Measurements from ENCODE around the gene AMIGO3. TPM values are rescaled to one million over a fixed set of nuclear protein-coding genes. Genes with fewer than 3 reads are reported as not detected.

AMIGO3 gene
- total RNA-seq, 1 experiment from 2014 or later, result 0.32 TPM

GRCh38 chr3:49761661-49762060 is 42.2 kb upstream of the AMIGO3 start:
- Histone ChIP-seq H3K27ac (ENCODE audit: low read depth, low read length) (no peak overlapping the region), H3K4me2 (ENCODE audit: low read length) (no peak overlapping the region), H3K4me1 (ENCODE audit: control insufficient read depth in 1 of 2, insufficient read depth in 2 of 2, low read length in 2 of 2) (no peaks in the 10 kb centered on the region), H4K20me1 (ENCODE audit: insufficient read depth) (peaks cover 4% of the 10 kb centered on the region), H3K27me3 (ENCODE audit: insufficient read depth, low read length) (no peaks in the 10 kb centered on the region), H3K4me3 (replicated peaks in 1 of 2; ENCODE audit: low read depth in 1 of 2, low read length in 2 of 2) (no peak overlapping the region), H3K36me3 (ENCODE audit: control insufficient read depth in 1 of 2, insufficient read depth in 2 of 2, low read length in 2 of 2) (no peaks in the 10 kb centered on the region), H3K9me2 (ENCODE audit: insufficient read depth) (no peaks in the 10 kb centered on the region), H3K79me2 (ENCODE audit: insufficient read depth, low read length) (peaks cover 69% of the 10 kb centered on the region), H3K9me3 (ENCODE audit: control insufficient read depth in 1 of 2, insufficient read depth in 1 of 2, low read depth in 1 of 2, low read length in 2 of 2) (no peaks in the 10 kb centered on the region), H2AFZ (ENCODE audit: low read depth, low read length, poor library complexity, severe bottlenecking) (no peak overlapping the region), H3K9ac (ENCODE audit: low read length) (no peak overlapping the region)
- BruUV-seq (replicated peaks), result no TSS peak
- ChIA-PET RAD21 (ENCODE audit: low non-redundant PET in 1 of 2, low total read pairs in 2 of 2, uncharacterized antibody in 2 of 2, unreplicated experiment in 2 of 2) (no interaction called here), CTCF (no interaction called here), POLR2A (no interaction called here)
- intact Hi-C loops (cut with micrococcal nuclease), result no loop called here
- no peak for TF ChIP-seq EZH2phosphoT487 (IDR thresholded peaks at IDR 0.05; ENCODE audit: borderline replicate concordance)
- no peak for TF ChIP-seq JUND (IDR thresholded peaks at IDR 0.05)
- TF ChIP-seq SIN3A (IDR thresholded peaks at IDR 0.05; ENCODE audit: low read depth), result no peak
- TF ChIP-seq CBX3 (IDR thresholded peaks at IDR 0.05; ENCODE audit: low read depth), result no peak
- TF ChIP-seq TCF7L2 (IDR thresholded peaks at IDR 0.05; ENCODE audit: borderline replicate concordance, extremely low read depth, insufficient read depth, insufficient read length), result no peak
- TF ChIP-seq CEBPB (IDR thresholded peaks at IDR 0.05; ENCODE audit: low read depth), result no peak
- no peak for TF ChIP-seq EZH2 (IDR thresholded peaks at IDR 0.05)
- TF ChIP-seq, protein P1, sequence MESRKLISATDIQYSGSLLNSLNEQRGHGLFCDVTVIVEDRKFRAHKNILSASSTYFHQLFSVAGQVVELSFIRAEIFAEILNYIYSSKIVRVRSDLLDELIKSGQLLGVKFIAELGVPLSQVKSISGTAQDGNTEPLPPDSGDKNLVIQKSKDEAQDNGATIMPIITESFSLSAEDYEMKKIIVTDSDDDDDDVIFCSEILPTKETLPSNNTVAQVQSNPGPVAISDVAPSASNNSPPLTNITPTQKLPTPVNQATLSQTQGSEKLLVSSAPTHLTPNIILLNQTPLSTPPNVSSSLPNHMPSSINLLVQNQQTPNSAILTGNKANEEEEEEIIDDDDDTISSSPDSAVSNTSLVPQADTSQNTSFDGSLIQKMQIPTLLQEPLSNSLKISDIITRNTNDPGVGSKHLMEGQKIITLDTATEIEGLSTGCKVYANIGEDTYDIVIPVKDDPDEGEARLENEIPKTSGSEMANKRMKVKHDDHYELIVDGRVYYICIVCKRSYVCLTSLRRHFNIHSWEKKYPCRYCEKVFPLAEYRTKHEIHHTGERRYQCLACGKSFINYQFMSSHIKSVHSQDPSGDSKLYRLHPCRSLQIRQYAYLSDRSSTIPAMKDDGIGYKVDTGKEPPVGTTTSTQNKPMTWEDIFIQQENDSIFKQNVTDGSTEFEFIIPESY (IDR thresholded peaks at IDR 0.05; ENCODE audit: extremely low read depth, insufficient replicate concordance, low read length), result no peak
- TF ChIP-seq REST (IDR thresholded peaks at IDR 0.05; ENCODE audit: low read depth), result no peak
- DNase-seq (ENCODE audit: low read depth, low spot score) (no peak), ATAC-seq (no peak)

Measured in HCT116 (cell line).